ENCODE measurements around the gene GPX4.

GRCh38 chr19:1147934-1148549 lies 44.2 kb downstream of the GPX4 start:
- no peak for TF ChIP-seq CTCF (IDR thresholded peaks at IDR 0.05)
- TF ChIP-seq, protein P1, sequence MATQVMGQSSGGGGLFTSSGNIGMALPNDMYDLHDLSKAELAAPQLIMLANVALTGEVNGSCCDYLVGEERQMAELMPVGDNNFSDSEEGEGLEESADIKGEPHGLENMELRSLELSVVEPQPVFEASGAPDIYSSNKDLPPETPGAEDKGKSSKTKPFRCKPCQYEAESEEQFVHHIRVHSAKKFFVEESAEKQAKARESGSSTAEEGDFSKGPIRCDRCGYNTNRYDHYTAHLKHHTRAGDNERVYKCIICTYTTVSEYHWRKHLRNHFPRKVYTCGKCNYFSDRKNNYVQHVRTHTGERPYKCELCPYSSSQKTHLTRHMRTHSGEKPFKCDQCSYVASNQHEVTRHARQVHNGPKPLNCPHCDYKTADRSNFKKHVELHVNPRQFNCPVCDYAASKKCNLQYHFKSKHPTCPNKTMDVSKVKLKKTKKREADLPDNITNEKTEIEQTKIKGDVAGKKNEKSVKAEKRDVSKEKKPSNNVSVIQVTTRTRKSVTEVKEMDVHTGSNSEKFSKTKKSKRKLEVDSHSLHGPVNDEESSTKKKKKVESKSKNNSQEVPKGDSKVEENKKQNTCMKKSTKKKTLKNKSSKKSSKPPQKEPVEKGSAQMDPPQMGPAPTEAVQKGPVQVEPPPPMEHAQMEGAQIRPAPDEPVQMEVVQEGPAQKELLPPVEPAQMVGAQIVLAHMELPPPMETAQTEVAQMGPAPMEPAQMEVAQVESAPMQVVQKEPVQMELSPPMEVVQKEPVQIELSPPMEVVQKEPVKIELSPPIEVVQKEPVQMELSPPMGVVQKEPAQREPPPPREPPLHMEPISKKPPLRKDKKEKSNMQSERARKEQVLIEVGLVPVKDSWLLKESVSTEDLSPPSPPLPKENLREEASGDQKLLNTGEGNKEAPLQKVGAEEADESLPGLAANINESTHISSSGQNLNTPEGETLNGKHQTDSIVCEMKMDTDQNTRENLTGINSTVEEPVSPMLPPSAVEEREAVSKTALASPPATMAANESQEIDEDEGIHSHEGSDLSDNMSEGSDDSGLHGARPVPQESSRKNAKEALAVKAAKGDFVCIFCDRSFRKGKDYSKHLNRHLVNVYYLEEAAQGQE (IDR thresholded peaks at IDR 0.05; ENCODE audit: insufficient read depth in 1 of 2, low read depth in 2 of 2, low read length in 1 of 2), result no peak

Data from Panc1 (cell line).